DND-41 (cell line): ENCODE data around the gene HOXB7.

Experiments used
- ATAC-seq: fragments of 200-7000 bp; cut with Tn5 transposase; 3 replicates; pipeline ENCODE4 v1.9.1; 2021; ENCODE audit warnings: low read depth; ENCODE audit not compliant: insufficient read depth
- DNase-seq: peaks from one replicate; pipeline ENCODE4 v3.0.0-alpha.2; 2020
- H2AFZ ChIP-seq: 2 replicates; pipeline ENCODE4 v1.6.0; 2012; ENCODE audit warnings: low read depth, low read length
- H3K27ac ChIP-seq: 2 replicates; pipeline ENCODE4 v1.5.1; 2012; ENCODE audit warnings: low read length, inconsistent platforms
- H3K27me3 ChIP-seq: fragments of 200-600 bp; sonication (generic); 2 replicates; pipeline ENCODE4 v1.6.0; 2012; ENCODE audit warnings: low read length, mild to moderate bottlenecking, inconsistent platforms; ENCODE audit not compliant: insufficient read depth, poor library complexity
- H3K36me3 ChIP-seq: 2 replicates; pipeline ENCODE4 v1.5.1; 2012; ENCODE audit warnings: low read length, inconsistent platforms; ENCODE audit not compliant: insufficient read depth
- H3K4me1 ChIP-seq: 2 replicates; pipeline ENCODE4 v1.5.1; 2012; ENCODE audit warnings: mild to moderate bottlenecking, low read length; ENCODE audit not compliant: insufficient read depth
- H3K4me2 ChIP-seq: 2 replicates; pipeline ENCODE4 v1.6.0; 2012; ENCODE audit warnings: mild to moderate bottlenecking, moderate library complexity, low read length, inconsistent platforms; ENCODE audit not compliant: insufficient read depth
- H3K4me3 ChIP-seq, 2 experiments: fragments of 200-600 bp in 1 of 2; shearing (Covaris generic) in 1 of 2; 2 replicates each; pipeline ENCODE4 v1.5.1; 2012 to 2016; ENCODE audit warnings: inconsistent platforms in 2 of 2, low read length in 2 of 2, mild to moderate bottlenecking in 2 of 2, low read depth in 1 of 2, moderate library complexity in 1 of 2
- H3K79me2 ChIP-seq: 2 replicates; pipeline ENCODE4 v1.6.0; 2012; ENCODE audit warnings: low read length, inconsistent platforms; ENCODE audit not compliant: insufficient read depth
- H3K9ac ChIP-seq: 2 replicates; pipeline ENCODE4 v1.6.0; 2012; ENCODE audit warnings: low read depth, mild to moderate bottlenecking, inconsistent platforms, low read length, moderate library complexity
- H3K9me3 ChIP-seq: 2 replicates; pipeline ENCODE4 v1.5.1; 2012; ENCODE audit warnings: low read length, moderate library complexity, mild to moderate bottlenecking, inconsistent platforms; ENCODE audit not compliant: insufficient read depth, severe bottlenecking
- H4K20me1 ChIP-seq: 2 replicates; pipeline ENCODE4 v1.6.0; 2012; ENCODE audit warnings: low read length; ENCODE audit not compliant: insufficient read depth
- EZH2 ChIP-seq: IDR thresholded peaks from 3 replicates; pipeline ENCODE4 v1.6.1; 2012; ENCODE audit warnings: borderline replicate concordance, low read depth, mild to moderate bottlenecking, moderate library complexity, low read length, inconsistent platforms; ENCODE audit not compliant: severe bottlenecking
- TF ChIP-seq, protein P1 (sequence below): IDR thresholded peaks from 2 replicates; pipeline ENCODE4 v1.5.1; 2012; ENCODE audit warnings: borderline replicate concordance, low read length, moderate library complexity, mild to moderate bottlenecking; ENCODE audit not compliant: poor library complexity, severe bottlenecking; ENCODE audit errors: extremely low read depth

Gene HOXB7

DNA sequence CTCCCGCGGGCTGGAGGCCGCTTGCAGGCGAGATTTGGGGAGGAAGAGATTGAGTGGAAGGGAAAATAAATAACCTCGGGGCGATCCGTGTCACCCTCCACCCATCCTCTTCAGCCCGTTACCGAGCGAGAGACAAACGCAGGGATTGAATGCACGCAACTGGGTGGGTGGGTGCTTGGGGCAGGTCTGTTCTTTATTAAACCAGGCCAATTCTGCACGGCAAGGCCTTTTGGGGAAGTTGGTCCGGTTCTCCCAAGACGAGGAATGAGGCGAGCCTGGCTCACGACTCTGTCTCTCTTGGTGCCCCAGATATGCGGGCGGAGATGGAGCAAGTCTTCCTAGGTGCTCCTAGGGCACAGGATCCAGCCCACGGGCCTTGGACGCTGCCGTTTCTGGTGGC, 396 bp upstream of the HOXB7 start:
- Histone ChIP-seq H3K27ac (no peak overlapping the region), H3K4me1 (no peaks in the 10 kb centered on the region), H3K4me2 (no peak overlapping the region), H2AFZ (no peak overlapping the region), H3K9ac (no peak overlapping the region), H3K4me3 (no peak overlapping the region), H3K27me3 (peaks cover 8% of the 10 kb centered on the region), H3K9me3 (no peaks in the 10 kb centered on the region), H4K20me1 (no peaks in the 10 kb centered on the region), H3K79me2 (no peaks in the 10 kb centered on the region), H3K36me3 (no peaks in the 10 kb centered on the region)
- DNase-seq, result no peak
- ATAC-seq, result no peak
- TF ChIP-seq, protein P1, sequence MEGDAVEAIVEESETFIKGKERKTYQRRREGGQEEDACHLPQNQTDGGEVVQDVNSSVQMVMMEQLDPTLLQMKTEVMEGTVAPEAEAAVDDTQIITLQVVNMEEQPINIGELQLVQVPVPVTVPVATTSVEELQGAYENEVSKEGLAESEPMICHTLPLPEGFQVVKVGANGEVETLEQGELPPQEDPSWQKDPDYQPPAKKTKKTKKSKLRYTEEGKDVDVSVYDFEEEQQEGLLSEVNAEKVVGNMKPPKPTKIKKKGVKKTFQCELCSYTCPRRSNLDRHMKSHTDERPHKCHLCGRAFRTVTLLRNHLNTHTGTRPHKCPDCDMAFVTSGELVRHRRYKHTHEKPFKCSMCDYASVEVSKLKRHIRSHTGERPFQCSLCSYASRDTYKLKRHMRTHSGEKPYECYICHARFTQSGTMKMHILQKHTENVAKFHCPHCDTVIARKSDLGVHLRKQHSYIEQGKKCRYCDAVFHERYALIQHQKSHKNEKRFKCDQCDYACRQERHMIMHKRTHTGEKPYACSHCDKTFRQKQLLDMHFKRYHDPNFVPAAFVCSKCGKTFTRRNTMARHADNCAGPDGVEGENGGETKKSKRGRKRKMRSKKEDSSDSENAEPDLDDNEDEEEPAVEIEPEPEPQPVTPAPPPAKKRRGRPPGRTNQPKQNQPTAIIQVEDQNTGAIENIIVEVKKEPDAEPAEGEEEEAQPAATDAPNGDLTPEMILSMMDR, result no peak
- no peak for TF ChIP-seq EZH2

DNA sequence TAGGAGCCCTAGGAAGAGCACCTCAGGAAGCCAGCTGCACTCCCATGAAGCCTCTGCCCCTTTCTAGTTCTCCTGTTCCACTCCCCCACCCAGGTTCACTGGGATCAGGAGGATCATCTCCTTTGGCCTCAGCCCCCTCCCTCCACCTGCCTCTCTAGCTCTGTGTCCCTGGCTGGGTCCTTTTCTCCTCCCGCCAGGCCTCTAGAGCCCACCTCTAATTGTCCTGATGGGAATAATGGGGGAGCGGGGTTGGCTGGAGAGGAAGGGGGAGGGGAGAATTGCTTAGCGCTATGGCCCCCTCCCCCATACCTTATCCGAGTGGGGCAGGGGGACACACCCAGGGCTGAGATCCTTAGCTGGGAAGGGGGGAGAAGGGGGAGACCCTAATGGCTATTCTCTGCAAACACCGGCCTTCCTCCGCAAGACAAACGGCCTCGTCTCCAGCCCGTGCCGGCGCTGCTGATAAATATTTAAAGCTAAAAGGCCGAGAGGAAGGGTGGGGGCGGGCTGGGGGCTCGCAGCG, 997 bp downstream of the HOXB7 start:
- H2AFZ ChIP-seq, result no peak overlapping the region
- peaks cover 7% of the 10 kb centered on the region for H3K27me3 ChIP-seq
- H3K27ac ChIP-seq, result no peak overlapping the region
- no peaks in the 10 kb centered on the region for H4K20me1 ChIP-seq
- H3K9ac ChIP-seq, result no peak overlapping the region
- no peaks in the 10 kb centered on the region for H3K9me3 ChIP-seq
- H3K36me3 ChIP-seq, result no peaks in the 10 kb centered on the region
- H3K79me2 ChIP-seq, result no peaks in the 10 kb centered on the region
- no peak for DNase-seq
- no peak for ATAC-seq
- TF ChIP-seq EZH2, result no peak
- TF ChIP-seq, protein P1, result no peak
- no peaks in the 10 kb centered on the region for H3K4me1 ChIP-seq
- no peak overlapping the region for H3K4me3 ChIP-seq
- no peak overlapping the region for H3K4me2 ChIP-seq

DNA sequence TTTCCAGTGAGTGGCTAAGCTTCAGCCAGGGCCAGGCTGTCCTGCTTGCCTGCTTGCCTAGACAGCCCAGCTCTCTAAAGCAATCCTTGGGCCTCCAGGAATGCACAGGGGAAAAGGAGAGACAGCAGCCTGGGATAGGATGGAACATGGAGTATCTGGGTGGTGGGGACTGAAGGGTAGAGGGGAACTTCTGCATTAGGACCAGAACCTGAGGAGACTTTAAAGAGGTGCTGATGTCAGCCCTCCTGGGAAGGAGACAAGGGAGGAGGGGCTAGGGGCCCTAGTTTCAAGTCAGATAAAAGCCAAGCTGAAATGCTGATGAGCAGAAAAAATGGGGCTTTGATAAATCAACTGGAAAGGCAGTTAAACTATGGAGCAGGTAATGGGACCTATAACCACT, 1.8 kb downstream of the HOXB7 start:
- Histone ChIP-seq H3K9ac (no peak overlapping the region), H4K20me1 (no peaks in the 10 kb centered on the region), H3K36me3 (no peaks in the 10 kb centered on the region), H3K27me3 (peaks cover 13% of the 10 kb centered on the region), H3K4me1 (no peaks in the 10 kb centered on the region), H3K9me3 (no peaks in the 10 kb centered on the region), H3K27ac (no peak overlapping the region), H2AFZ (no peak overlapping the region; the same call in 1 of the 2 replicates), H3K4me3 (no peak overlapping the region), H3K4me2 (no peak overlapping the region), H3K79me2 (no peaks in the 10 kb centered on the region)
- no peak for DNase-seq
- ATAC-seq, result no peak
- TF ChIP-seq, protein P1, result no peak
- no peak for TF ChIP-seq EZH2

DNA sequence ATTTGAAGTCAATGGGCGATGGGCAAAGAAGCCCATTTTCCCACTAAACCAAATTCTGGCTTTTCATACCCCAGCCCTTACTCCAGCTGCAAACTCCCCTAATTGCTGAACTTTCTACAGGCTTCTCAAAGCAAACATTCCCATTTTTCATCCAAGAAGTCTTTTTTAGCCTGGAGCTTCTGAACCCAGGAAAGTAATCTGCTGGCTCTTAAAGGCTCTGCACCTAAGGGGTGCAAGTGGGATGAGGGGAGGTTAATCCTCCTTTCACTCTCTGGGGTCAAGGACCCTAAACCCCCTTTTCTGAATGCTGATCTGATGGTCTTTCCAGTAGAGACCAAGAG, 2.4 kb downstream of the HOXB7 start:
- Histone ChIP-seq H3K4me2 (no peak overlapping the region), H3K27me3 (peaks cover 13% of the 10 kb centered on the region), H3K79me2 (no peaks in the 10 kb centered on the region), H3K4me1 (no peaks in the 10 kb centered on the region), H4K20me1 (no peaks in the 10 kb centered on the region), H3K27ac (no peak overlapping the region), H3K36me3 (no peaks in the 10 kb centered on the region), H3K4me3 (no peak overlapping the region), H3K9me3 (no peaks in the 10 kb centered on the region), H2AFZ (no peak overlapping the region), H3K9ac (no peak overlapping the region)
- TF ChIP-seq, protein P1, result no peak
- TF ChIP-seq EZH2, result no peak
- ATAC-seq (no peak), DNase-seq (no peak)
